GM19324 (cell line): Measurements from ENCODE around the gene TOP3B.
"Not testable (repeated sequence)": the region's sequence is repeated elsewhere in the genome, so short reads cannot be mapped to it uniquely, and the experiment has no call there.

Source experiments
- ATAC-seq: cut with Tn5 transposase; IDR thresholded peaks from one replicate; pipeline ENCODE4 v1.9.1; 2021; ENCODE audit warnings: mild to moderate bottlenecking, moderate library complexity; ENCODE audit not compliant: unreplicated experiment, low FRiP score

The TOP3B gene

GRCh38 chr22:21947040-21948014 is 35.3 kb downstream of the TOP3B start:
- no peak for ATAC-seq

- ATAC-seq = no peak
Observed at GRCh38 chr22:21946262-21946925, 36.2 kb downstream of the TOP3B start.

- no peak for ATAC-seq
Observed at GRCh38 chr22:21945453-21946261, 36.9 kb downstream of the TOP3B start.

DNA sequence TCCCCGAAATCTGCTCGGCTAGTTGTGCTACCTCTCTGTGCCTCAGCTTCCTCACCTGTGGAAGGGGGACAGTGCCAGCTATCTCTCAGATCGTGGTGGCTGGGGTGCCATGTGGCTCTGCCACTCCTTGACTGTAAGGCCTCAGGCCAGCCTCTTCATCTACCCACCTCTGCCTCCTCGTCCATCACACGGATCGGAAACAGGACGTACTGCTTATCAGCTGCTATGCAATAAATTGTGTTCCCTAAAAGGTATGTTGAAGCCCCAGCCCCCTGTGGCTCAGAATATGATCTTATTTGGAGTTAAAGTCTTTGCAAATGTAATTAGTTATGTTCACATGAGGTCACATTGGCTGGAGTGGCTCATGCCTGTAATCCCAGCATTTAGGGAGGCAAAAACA is 37.7 kb downstream of the TOP3B start:
- no peak for ATAC-seq

- ATAC-seq = no peak
Observed at GRCh38 chr22:21943571-21944448, 38.8 kb downstream of the TOP3B start.

DNA sequence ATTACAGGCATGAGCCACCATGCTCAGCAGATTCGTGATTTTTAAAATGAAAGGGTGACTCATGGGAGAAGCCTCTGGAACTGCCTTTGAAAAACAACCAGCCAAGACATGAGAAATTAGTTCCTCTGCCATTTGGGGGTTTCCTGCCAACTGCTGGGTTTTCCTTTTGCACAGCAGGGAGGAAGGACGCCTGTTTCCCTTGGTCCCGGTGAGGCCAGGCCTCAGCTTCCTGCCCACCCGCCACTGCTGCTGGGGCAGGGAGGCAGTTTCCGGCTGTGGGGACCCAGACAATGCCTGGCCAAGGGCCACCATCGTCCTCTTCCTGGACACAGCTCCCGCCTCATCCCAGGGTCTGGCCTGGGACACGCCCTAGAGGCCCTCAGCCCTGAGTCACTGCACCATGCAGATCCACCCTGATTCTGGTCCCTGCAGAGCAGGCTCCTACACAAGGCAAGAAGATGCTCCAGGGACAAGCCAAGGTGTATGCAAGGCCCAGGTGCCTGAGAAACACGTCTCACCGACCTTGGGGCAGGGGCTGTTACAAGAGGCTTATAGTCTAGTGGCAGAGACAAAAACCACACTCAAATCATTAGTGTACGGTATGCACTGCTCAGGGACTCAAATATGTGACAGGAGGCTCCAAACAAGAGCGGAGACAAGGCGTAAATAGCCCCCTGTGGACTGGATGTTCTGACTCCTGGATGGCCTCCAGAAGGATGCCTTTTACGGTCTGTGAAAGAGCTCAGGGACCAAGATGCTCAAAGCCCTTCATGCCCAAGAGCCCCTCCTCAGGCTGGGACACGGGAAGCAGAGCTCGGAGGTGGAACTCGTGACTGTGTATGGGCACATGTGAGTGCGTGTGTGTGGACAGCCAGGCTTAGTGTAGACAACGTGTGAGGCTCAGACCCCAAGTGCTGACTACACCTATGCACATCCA is 39.9 kb downstream of the TOP3B start:
- no peak for ATAC-seq

DNA sequence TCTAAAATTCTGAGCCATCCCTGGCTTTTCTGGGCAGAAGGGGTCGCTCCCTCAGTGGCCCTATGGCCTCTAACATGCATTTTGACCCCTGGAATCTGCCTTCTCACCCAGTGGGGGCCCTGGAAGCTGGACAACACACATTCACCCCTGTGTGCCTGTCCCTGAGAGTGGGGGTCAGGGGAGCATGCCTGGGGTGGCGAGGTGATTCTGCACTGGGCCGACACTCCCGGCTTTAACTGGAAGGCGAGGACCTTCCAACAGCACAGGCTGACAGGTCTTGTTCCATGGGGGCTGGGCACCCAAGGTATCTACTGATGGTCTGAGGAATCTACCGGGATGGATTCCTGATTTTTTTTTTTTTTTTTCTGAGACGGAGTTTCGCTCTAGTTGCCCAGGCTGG is 40.7 kb downstream of the TOP3B start:
- no peak for ATAC-seq

GRCh38 chr22:21940521-21940920 is 42.1 kb downstream of the TOP3B start:
- ATAC-seq = no peak

GRCh38 chr22:21939935-21940334 is 42.7 kb downstream of the TOP3B start:
- not testable (repeated sequence) for ATAC-seq

DNA sequence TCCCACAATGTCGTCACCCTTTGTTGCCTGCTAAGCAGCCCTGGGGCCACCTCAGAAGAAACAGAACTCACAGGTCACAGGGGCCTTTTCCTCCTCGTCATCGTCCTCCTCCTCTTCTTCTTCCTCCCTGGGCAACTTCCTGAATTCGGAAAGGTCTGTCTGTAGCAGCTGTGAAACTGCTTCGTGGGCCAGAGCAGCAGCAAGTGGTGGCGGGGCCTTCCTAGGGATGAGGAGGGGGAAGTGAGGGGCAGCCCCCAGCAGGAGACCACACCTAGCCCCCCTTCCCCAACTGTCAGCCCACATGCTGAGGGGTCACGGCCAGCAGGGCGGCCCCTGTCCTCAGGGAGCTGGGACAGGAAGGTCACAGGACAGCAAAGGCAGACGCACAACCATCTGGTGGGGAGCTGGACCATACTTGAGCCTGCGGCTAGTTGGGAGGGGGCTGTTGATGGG is 43.1 kb downstream of the TOP3B start:
- ATAC-seq = no peak

DNA sequence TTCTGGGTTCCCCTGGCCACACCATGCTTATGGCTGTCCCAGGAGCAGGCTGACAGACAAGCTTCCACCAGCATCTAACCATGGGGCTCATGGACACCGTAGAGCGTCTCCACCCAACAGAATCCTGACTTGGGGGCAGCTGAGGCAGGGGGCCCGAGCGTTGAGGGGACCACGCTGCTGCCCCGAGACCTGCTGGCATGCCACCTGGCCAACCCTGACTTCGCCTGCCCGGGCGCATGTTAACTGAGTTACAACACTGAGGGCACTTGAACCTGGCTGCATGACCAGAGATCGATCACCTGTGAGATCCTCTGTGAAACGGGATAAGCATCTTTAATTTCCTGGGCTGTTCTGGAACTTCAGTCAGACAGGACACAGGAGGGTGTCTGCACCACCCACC is 43.7 kb downstream of the TOP3B start:
- ATAC-seq = no peak

- no peak for ATAC-seq
Observed at GRCh38 chr22:21938071-21938822, 44.3 kb downstream of the TOP3B start.

DNA sequence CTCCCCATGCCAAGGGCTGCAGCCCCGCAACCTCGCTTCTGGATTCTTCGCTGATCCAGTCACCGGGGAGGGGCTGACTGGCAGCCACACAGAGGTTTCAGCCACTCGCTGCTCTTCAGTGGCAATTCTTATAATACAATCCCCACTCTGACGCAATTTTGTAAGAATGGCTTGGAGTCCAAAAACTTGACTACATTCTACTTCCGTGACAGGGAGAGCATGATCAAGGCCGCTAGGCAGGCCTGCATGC is 44.8 kb downstream of the TOP3B start:
- ATAC-seq = no peak

GRCh38 chr22:21937041-21937820 is 45.4 kb downstream of the TOP3B start:
- ATAC-seq = no peak

GRCh38 chr22:21936151-21936775 is 46.3 kb downstream of the TOP3B start:
- ATAC-seq = no peak

- no peak for ATAC-seq
Observed at GRCh38 chr22:21933910-21934309, 48.7 kb downstream of the TOP3B start.

DNA sequence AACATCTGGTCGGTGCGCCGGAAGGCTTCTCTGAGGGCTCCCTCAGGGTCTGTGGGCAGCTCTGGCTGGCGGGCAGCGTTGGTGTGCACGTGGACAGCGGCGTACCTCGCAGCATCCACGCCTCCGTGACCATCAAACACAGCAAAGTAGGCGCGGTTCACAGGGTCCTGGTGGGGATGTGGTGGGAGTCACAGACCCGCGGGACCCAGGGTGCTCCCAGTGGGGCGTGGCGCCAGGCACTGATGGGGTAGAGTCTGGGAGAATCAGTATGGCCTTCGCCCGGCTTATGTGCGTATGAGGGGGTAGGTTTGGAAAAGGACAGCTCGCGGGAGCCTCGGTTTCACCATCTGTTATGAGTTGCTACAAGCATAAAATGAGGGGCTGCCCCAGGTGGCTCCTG is 49.2 kb downstream of the TOP3B start:
- no peak for ATAC-seq
